ENCODE data around the gene FGF23. TPM values are rescaled to one million over a fixed set of nuclear protein-coding genes. Genes with fewer than 3 reads are reported as not detected.

Gene FGF23
- polyA plus RNA-seq, 1 donor from 2014 or later, result not detected

DNA sequence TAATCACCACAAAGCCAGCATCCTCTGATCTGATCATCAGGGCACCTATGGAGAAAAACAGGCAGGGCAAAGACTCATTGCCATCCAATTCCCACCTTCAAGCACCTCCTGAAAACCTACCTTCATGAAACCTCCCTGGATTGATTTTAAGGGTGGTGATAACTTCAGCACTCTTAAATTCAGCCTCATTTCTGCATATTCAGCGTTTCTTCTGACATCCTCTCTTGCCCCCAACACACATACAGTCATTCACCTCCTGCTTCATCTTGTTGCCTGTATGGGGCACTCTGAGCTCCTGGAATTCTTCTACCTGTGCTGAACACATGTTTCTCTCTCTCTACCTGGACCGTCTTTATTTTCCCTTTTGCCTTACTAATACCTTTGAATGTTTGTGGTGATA lies 6.9 kb downstream of the FGF23 start:
- no peaks in the 10 kb centered on the region for H4K20me1 ChIP-seq (ENCODE audit: insufficient read depth)

DNA sequence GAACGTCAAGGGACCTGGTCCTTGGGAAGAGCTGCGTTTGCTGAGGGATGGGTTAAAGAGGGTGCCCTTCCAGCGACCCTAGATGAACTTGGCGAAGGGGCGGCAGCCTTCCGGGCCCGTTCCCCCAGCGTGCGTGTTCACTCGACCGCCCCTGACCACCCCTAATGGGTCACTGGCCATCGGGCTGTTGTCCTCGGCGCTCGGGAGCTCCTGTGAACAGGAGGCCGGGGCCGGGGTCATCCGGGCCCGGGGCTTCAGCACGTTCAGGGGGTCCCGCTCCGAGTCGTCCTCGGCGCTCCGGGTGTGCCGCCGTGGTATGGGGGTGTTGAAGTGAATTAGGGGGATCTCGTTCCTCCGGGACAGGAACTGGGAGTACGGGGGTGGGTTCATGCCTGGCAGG lies 9.2 kb downstream of the FGF23 start:
- H3K9me2 ChIP-seq (ENCODE audit: insufficient read depth, low read length), result no peaks in the 10 kb centered on the region
- H3K27me3 ChIP-seq (ENCODE audit: insufficient read depth, low read depth, low read length), result no peaks in the 10 kb centered on the region
- H3K36me3 ChIP-seq (ENCODE audit: insufficient read depth, low read length), result no peaks in the 10 kb centered on the region
- peak overlapping the region; percentile 40 for H3K27ac ChIP-seq (ENCODE audit: low read length)
- H4K20me1 ChIP-seq (ENCODE audit: insufficient read depth), result no peaks in the 10 kb centered on the region
- TF ChIP-seq SMC3 (conservative IDR thresholded peaks at IDR 0.05; ENCODE audit: poor library complexity), result no peak
- TF ChIP-seq EP300 (conservative IDR thresholded peaks at IDR 0.05; ENCODE audit: poor library complexity, severe bottlenecking), result no peak
- no peak for TF ChIP-seq MXI1 (conservative IDR thresholded peaks at IDR 0.05; ENCODE audit: poor library complexity, severe bottlenecking)
- TF ChIP-seq, protein P1, sequence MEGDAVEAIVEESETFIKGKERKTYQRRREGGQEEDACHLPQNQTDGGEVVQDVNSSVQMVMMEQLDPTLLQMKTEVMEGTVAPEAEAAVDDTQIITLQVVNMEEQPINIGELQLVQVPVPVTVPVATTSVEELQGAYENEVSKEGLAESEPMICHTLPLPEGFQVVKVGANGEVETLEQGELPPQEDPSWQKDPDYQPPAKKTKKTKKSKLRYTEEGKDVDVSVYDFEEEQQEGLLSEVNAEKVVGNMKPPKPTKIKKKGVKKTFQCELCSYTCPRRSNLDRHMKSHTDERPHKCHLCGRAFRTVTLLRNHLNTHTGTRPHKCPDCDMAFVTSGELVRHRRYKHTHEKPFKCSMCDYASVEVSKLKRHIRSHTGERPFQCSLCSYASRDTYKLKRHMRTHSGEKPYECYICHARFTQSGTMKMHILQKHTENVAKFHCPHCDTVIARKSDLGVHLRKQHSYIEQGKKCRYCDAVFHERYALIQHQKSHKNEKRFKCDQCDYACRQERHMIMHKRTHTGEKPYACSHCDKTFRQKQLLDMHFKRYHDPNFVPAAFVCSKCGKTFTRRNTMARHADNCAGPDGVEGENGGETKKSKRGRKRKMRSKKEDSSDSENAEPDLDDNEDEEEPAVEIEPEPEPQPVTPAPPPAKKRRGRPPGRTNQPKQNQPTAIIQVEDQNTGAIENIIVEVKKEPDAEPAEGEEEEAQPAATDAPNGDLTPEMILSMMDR (IDR thresholded peaks at IDR 0.05; ENCODE audit: poor library complexity, severe bottlenecking), result no peak
- TF ChIP-seq EZH2 (IDR thresholded peaks at IDR 0.05; ENCODE audit: borderline replicate concordance, insufficient read depth, low read length, poor library complexity, severe bottlenecking), result no peak
- TF ChIP-seq RAD21 (conservative IDR thresholded peaks at IDR 0.05), result no peak
- TF ChIP-seq, protein P2, sequence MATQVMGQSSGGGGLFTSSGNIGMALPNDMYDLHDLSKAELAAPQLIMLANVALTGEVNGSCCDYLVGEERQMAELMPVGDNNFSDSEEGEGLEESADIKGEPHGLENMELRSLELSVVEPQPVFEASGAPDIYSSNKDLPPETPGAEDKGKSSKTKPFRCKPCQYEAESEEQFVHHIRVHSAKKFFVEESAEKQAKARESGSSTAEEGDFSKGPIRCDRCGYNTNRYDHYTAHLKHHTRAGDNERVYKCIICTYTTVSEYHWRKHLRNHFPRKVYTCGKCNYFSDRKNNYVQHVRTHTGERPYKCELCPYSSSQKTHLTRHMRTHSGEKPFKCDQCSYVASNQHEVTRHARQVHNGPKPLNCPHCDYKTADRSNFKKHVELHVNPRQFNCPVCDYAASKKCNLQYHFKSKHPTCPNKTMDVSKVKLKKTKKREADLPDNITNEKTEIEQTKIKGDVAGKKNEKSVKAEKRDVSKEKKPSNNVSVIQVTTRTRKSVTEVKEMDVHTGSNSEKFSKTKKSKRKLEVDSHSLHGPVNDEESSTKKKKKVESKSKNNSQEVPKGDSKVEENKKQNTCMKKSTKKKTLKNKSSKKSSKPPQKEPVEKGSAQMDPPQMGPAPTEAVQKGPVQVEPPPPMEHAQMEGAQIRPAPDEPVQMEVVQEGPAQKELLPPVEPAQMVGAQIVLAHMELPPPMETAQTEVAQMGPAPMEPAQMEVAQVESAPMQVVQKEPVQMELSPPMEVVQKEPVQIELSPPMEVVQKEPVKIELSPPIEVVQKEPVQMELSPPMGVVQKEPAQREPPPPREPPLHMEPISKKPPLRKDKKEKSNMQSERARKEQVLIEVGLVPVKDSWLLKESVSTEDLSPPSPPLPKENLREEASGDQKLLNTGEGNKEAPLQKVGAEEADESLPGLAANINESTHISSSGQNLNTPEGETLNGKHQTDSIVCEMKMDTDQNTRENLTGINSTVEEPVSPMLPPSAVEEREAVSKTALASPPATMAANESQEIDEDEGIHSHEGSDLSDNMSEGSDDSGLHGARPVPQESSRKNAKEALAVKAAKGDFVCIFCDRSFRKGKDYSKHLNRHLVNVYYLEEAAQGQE (IDR thresholded peaks at IDR 0.05; ENCODE audit: borderline replicate concordance), result no peak
- no peak for TF ChIP-seq TAF1 (IDR thresholded peaks at IDR 0.05; ENCODE audit: low read depth)
- TF ChIP-seq POLR2AphosphoS5 (IDR thresholded peaks at IDR 0.05), result no peak
- peak overlapping the region; percentile 1 for H3K4me3 ChIP-seq (ENCODE audit: low read length)
- H3K9ac ChIP-seq (ENCODE audit: low read length), result no peak overlapping the region
- H3F3A ChIP-seq (ENCODE audit: insufficient read depth, low read length, poor library complexity, severe bottlenecking), result no peaks in the 10 kb centered on the region
- H2AFZ ChIP-seq (ENCODE audit: low read depth, low read length), result no peak overlapping the region
- no peak overlapping the region for H3K4me2 ChIP-seq (ENCODE audit: low read length)
- no peaks in the 10 kb centered on the region for H3K79me2 ChIP-seq (replicated peaks; ENCODE audit: insufficient read depth, low read length)
- no peaks in the 10 kb centered on the region for H3K9me3 ChIP-seq (ENCODE audit: low read length)

More for the DNA sequence above, 6.9 kb downstream of the FGF23 start:
- Histone ChIP-seq H3K36me3 (ENCODE audit: insufficient read depth, low read length) (no peaks in the 10 kb centered on the region), H3K79me2 (replicated peaks; ENCODE audit: insufficient read depth, low read length) (no peaks in the 10 kb centered on the region), H2AFZ (ENCODE audit: low read depth, low read length) (no peak overlapping the region), H3K9me2 (ENCODE audit: insufficient read depth, low read length) (no peaks in the 10 kb centered on the region), H3K9me3 (ENCODE audit: low read length) (no peaks in the 10 kb centered on the region), H3K27ac (ENCODE audit: low read length) (no peak overlapping the region), H3K4me2 (ENCODE audit: low read length) (no peak overlapping the region), H3K4me3 (ENCODE audit: low read length) (no peak overlapping the region), H3K9ac (ENCODE audit: low read length) (no peak overlapping the region), H3F3A (ENCODE audit: insufficient read depth, low read length, poor library complexity, severe bottlenecking) (no peaks in the 10 kb centered on the region), H3K27me3 (ENCODE audit: insufficient read depth, low read depth, low read length) (no peaks in the 10 kb centered on the region)
- TF ChIP-seq TAF1 (IDR thresholded peaks at IDR 0.05; ENCODE audit: low read depth), result no peak
- TF ChIP-seq, protein P1 (IDR thresholded peaks at IDR 0.05; ENCODE audit: poor library complexity, severe bottlenecking), result no peak
- TF ChIP-seq EZH2 (IDR thresholded peaks at IDR 0.05; ENCODE audit: borderline replicate concordance, insufficient read depth, low read length, poor library complexity, severe bottlenecking), result no peak
- TF ChIP-seq POLR2AphosphoS5 (IDR thresholded peaks at IDR 0.05), result no peak
- TF ChIP-seq RAD21 (conservative IDR thresholded peaks at IDR 0.05), result no peak
- no peak for TF ChIP-seq MXI1 (conservative IDR thresholded peaks at IDR 0.05; ENCODE audit: poor library complexity, severe bottlenecking)
- TF ChIP-seq, protein P2 (IDR thresholded peaks at IDR 0.05; ENCODE audit: borderline replicate concordance), result no peak
- no peak for TF ChIP-seq EP300 (conservative IDR thresholded peaks at IDR 0.05; ENCODE audit: poor library complexity, severe bottlenecking)
- no peak for TF ChIP-seq SMC3 (conservative IDR thresholded peaks at IDR 0.05; ENCODE audit: poor library complexity)

All from neural cell (in vitro differentiated cells).